ENCODE measurements around the gene PDPR. TPM values are rescaled to one million over a fixed set of nuclear protein-coding genes. Genes with fewer than 3 reads are reported as not detected.
A peak's percentile ranks its signal among the peaks of the same experiment; 100 is the strongest.
"Not testable (repeated sequence)": the region's sequence is repeated elsewhere in the genome, so short reads cannot be mapped to it uniquely, and the experiment has no call there.

PDPR gene
- total RNA-seq (2014; rRNA removed; shearing (Covaris generic)) (20.4 and 28.5 TPM in 2 replicates), total RNA-seq (2022) (34.0 and 34.4 TPM in 2 replicates), Bru-seq, nascent RNA (percentile 76 among the genes with signal in this experiment), BruChase-seq, experiment 1, labeled RNA remaining after a 6-hour chase (percentile 85 among the genes with signal in this experiment), BruChase-seq, experiment 2, labeled RNA remaining after a 2-hour chase (percentile 83 among the genes with signal in this experiment)
- long read RNA-seq, partial matches to known transcripts, result 3 of 22 reads
- long read RNA-seq, other reads (novel, unspliced or antisense), result 19 of 22 reads

GRCh38 chr16:70113982-70114826 is at the start of gene PDPR:
TSS of gene PDPR (plus strand) at chr16:70114332. CDS start at chr16:70120493, 6,161 bp downstream.
- Histone ChIP-seq H3K27ac (ENCODE audit: low read depth, low read length, poor library complexity, severe bottlenecking) (peak within 1 kb of the TSS; percentile 42), H3K4me2 (ENCODE audit: low read length) (peak within 1 kb of the TSS; percentile 81), H3K4me3 (ENCODE audit: low read depth, low read length, poor library complexity, severe bottlenecking) (peak within 1 kb of the TSS; percentile 98), H2AFZ (ENCODE audit: low read length) (peak within 1 kb of the TSS; percentile 82)
- intact Hi-C loops (cut with micrococcal nuclease; ENCODE audit: unreplicated experiment); H3K79me2 ChIP-seq (ENCODE audit: insufficient read depth, low read depth, low read length); H3K4me1 ChIP-seq (ENCODE audit: insufficient read depth, low read length, poor library complexity, severe bottlenecking); H3K36me3 ChIP-seq (ENCODE audit: insufficient read depth, low read length); H3K9me2 ChIP-seq (ENCODE audit: insufficient read depth, low read length); H4K20me1 ChIP-seq (ENCODE audit: insufficient read depth, low read length); H3K9me3 ChIP-seq (ENCODE audit: low read length); CTCF ChIA-PET (ENCODE audit: unreplicated experiment): not testable (repeated sequence)
- TSS peak; percentile 71 for BruUV-seq (replicated peaks)
- DNase-seq (ENCODE audit: low spot score), result peak; percentile 92
- POLR2A ChIA-PET, result interaction anchor here (0.6 kb wide), 1 partner anchor 1474 kb away, joined by 3 read pairs; no protein-coding TSS in a partner anchor

GRCh38 chr16:70064841-70065370 is 49.2 kb upstream of the PDPR start:
- Histone ChIP-seq H2AFZ (ENCODE audit: low read length) (peak overlapping the region; percentile 58; the same call in 1 of the 2 replicates), H3K4me3 (ENCODE audit: low read depth, low read length, poor library complexity, severe bottlenecking) (peak overlapping the region; percentile 77), H3K4me2 (ENCODE audit: low read length) (peak overlapping the region; percentile 99)
- DNase-seq (ENCODE audit: low spot score), result peak; percentile 21
- H3K79me2 ChIP-seq (ENCODE audit: insufficient read depth, low read depth, low read length); H4K20me1 ChIP-seq (ENCODE audit: insufficient read depth, low read length); H3K27ac ChIP-seq (ENCODE audit: low read depth, low read length, poor library complexity, severe bottlenecking); BruUV-seq (replicated peaks); H3K36me3 ChIP-seq (ENCODE audit: insufficient read depth, low read length); CTCF ChIA-PET (ENCODE audit: unreplicated experiment); intact Hi-C loops (cut with micrococcal nuclease; ENCODE audit: unreplicated experiment); POLR2A ChIA-PET; H3K9me2 ChIP-seq (ENCODE audit: insufficient read depth, low read length); H3K9me3 ChIP-seq (ENCODE audit: low read length); H3K4me1 ChIP-seq (ENCODE audit: insufficient read depth, low read length, poor library complexity, severe bottlenecking): not testable (repeated sequence)

- H3K36me3 ChIP-seq (ENCODE audit: insufficient read depth, low read length); CTCF ChIA-PET (ENCODE audit: unreplicated experiment); DNase-seq (ENCODE audit: low spot score); H3K9me2 ChIP-seq (ENCODE audit: insufficient read depth, low read length); H4K20me1 ChIP-seq (ENCODE audit: insufficient read depth, low read length); BruUV-seq (replicated peaks); intact Hi-C loops (cut with micrococcal nuclease; ENCODE audit: unreplicated experiment); H3K9me3 ChIP-seq (ENCODE audit: low read length); H3K4me1 ChIP-seq (ENCODE audit: insufficient read depth, low read length, poor library complexity, severe bottlenecking); H3K27ac ChIP-seq (ENCODE audit: low read depth, low read length, poor library complexity, severe bottlenecking); POLR2A ChIA-PET; H3K79me2 ChIP-seq (ENCODE audit: insufficient read depth, low read depth, low read length): not testable (repeated sequence)
- peak overlapping the region; percentile 99 for H3K4me2 ChIP-seq (ENCODE audit: low read length)
- peak overlapping the region; percentile 77 for H3K4me3 ChIP-seq (ENCODE audit: low read depth, low read length, poor library complexity, severe bottlenecking)
- H2AFZ ChIP-seq (ENCODE audit: low read length), result peak overlapping the region; percentile 83
Measured at GRCh38 chr16:70065376-70065745, 48.8 kb upstream of the PDPR start.

DNA sequence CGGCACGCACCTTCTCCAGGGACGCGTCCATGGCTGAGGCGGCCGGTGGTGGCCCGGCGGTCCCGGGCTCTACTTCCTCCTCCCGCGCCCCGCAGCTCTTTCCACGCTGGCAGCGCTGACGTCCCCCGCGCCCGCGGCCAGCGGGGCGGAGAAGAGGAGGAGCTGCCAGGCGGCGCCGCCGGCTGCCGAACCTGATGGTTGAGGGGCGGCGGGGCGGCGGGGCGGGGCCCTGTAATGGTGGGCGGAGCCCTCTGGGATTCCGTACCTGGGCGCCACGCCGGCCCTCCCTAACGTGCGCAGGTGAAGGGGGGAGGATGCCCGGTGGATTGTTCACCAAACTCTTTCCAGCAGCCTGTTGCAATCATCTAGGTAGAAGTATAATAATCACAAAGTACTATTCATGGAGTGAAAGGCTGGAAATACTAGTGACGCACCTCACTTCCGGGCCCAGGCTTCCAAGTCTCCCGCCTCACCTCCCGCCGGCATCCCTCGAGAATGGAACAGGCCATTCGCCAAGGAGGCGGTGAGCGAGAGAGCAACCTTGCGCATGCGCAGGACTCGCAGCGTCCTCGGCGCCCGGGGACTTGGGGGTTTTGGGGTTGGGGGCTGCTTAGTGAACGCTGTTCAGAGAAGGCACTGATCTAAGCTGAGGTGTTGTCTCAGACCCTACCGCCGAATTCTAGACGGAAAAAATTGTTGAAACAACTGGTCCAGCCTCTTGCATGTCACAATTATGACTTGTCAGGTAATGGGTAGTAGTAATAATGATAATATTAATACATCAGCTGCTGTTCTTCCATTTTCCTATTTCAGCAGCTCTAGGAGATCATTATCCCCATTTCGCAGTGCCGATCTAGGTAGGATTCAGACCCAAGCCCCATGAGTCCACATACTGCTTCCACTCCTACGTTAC is 48.1 kb upstream of the PDPR start:
- peak; percentile 93 for DNase-seq (ENCODE audit: low spot score)
- CTCF ChIA-PET (ENCODE audit: unreplicated experiment); BruUV-seq (replicated peaks): not testable (repeated sequence)

GRCh38 chr16:70066751-70067150 is 47.4 kb upstream of the PDPR start:
- POLR2A ChIA-PET; H4K20me1 ChIP-seq (ENCODE audit: insufficient read depth, low read length); intact Hi-C loops (cut with micrococcal nuclease; ENCODE audit: unreplicated experiment); H3K9me3 ChIP-seq (ENCODE audit: low read length); H2AFZ ChIP-seq (ENCODE audit: low read length); BruUV-seq (replicated peaks); H3K79me2 ChIP-seq (ENCODE audit: insufficient read depth, low read depth, low read length); H3K36me3 ChIP-seq (ENCODE audit: insufficient read depth, low read length); DNase-seq (ENCODE audit: low spot score); H3K4me3 ChIP-seq (ENCODE audit: low read depth, low read length, poor library complexity, severe bottlenecking); H3K27ac ChIP-seq (ENCODE audit: low read depth, low read length, poor library complexity, severe bottlenecking); H3K9me2 ChIP-seq (ENCODE audit: insufficient read depth, low read length); H3K4me2 ChIP-seq (ENCODE audit: low read length); CTCF ChIA-PET (ENCODE audit: unreplicated experiment); H3K4me1 ChIP-seq (ENCODE audit: insufficient read depth, low read length, poor library complexity, severe bottlenecking): not testable (repeated sequence)

More for the DNA sequence above, 48.1 kb upstream of the PDPR start:
- H3K9me3 ChIP-seq (ENCODE audit: low read length); H3K79me2 ChIP-seq (ENCODE audit: insufficient read depth, low read depth, low read length); intact Hi-C loops (cut with micrococcal nuclease; ENCODE audit: unreplicated experiment); H3K4me1 ChIP-seq (ENCODE audit: insufficient read depth, low read length, poor library complexity, severe bottlenecking); H3K36me3 ChIP-seq (ENCODE audit: insufficient read depth, low read length); H3K27ac ChIP-seq (ENCODE audit: low read depth, low read length, poor library complexity, severe bottlenecking); H3K9me2 ChIP-seq (ENCODE audit: insufficient read depth, low read length); H4K20me1 ChIP-seq (ENCODE audit: insufficient read depth, low read length); POLR2A ChIA-PET: not testable (repeated sequence)
- peak overlapping the region; percentile 77 for H3K4me3 ChIP-seq (ENCODE audit: low read depth, low read length, poor library complexity, severe bottlenecking)
- peak overlapping the region; percentile 99 for H3K4me2 ChIP-seq (ENCODE audit: low read length)
- peak overlapping the region; percentile 83 for H2AFZ ChIP-seq (ENCODE audit: low read length)

DNA sequence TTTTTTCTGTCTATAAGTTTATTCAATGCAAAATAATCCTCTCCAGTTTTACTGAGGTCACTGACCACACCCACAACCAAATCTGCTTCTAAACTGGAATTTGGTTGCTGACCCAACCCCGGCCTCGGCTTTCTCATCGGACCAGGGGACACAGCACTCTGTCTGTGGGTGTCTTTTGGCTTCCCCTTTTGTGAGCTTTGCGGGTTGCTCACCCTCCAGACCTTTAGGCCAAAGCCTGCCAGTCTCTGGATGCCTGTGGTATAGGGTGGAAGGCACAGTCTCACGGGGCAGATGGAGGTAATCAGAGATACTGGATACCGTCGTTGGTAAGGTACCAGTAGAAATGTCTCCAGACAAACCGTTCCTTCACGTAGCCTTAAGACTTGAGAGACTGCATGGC is 35.1 kb upstream of the PDPR start:
- CTCF ChIA-PET (ENCODE audit: unreplicated experiment); H4K20me1 ChIP-seq (ENCODE audit: insufficient read depth, low read length); H3K36me3 ChIP-seq (ENCODE audit: insufficient read depth, low read length); H3K4me3 ChIP-seq (ENCODE audit: low read depth, low read length, poor library complexity, severe bottlenecking); POLR2A ChIA-PET; H3K79me2 ChIP-seq (ENCODE audit: insufficient read depth, low read depth, low read length); H3K9me3 ChIP-seq (ENCODE audit: low read length); BruUV-seq (replicated peaks); H2AFZ ChIP-seq (ENCODE audit: low read length); H3K4me2 ChIP-seq (ENCODE audit: low read length); intact Hi-C loops (cut with micrococcal nuclease; ENCODE audit: unreplicated experiment); H3K4me1 ChIP-seq (ENCODE audit: insufficient read depth, low read length, poor library complexity, severe bottlenecking); DNase-seq (ENCODE audit: low spot score); H3K27ac ChIP-seq (ENCODE audit: low read depth, low read length, poor library complexity, severe bottlenecking); H3K9me2 ChIP-seq (ENCODE audit: insufficient read depth, low read length): not testable (repeated sequence)
